K562 (cell line): ENCODE measurements around the gene SHFL. TPM values are rescaled to one million over a fixed set of nuclear protein-coding genes. Genes with fewer than 3 reads are reported as not detected.

ENCODE experiments used
- HDAC8 ChIP-seq: fragments of 450-650 bp; IDR thresholded peaks from 2 replicates; pipeline ENCODE4 v1.6.1; 2016; ENCODE audit warnings: mild to moderate bottlenecking, missing genetic modification characterization, moderate library complexity, missing compliant biosample characterization
- HEY1 ChIP-seq: fragments of 250-450 bp; sonication (Bioruptor Pico); IDR thresholded peaks from 2 replicates; pipeline ENCODE4 v1.5.0; 2020; ENCODE audit warnings: mild to moderate bottlenecking, moderate library complexity, borderline replicate concordance
- LARP7 ChIP-seq: fragments of 450-650 bp; IDR thresholded peaks from 2 replicates; pipeline ENCODE4 v1.6.1; 2016
- MAFK ChIP-seq: IDR thresholded peaks from 2 replicates; pipeline ENCODE4 v1.6.1; 2011; ENCODE audit warnings: low read length, improper control_type of control experiment
- NFIC ChIP-seq: fragments of 450-650 bp; IDR thresholded peaks from 2 replicates; pipeline ENCODE4 v1.6.1; 2017; ENCODE audit warnings: mild to moderate bottlenecking, inconsistent platforms
- PATZ1 ChIP-seq: fragments of 250-450 bp; sonication (Bioruptor Pico); IDR thresholded peaks from 2 replicates; pipeline ENCODE4 v1.5.0; 2020; ENCODE audit warnings: mild to moderate bottlenecking, borderline replicate concordance
- PHTF2 ChIP-seq: fragments of 250-450 bp; sonication (Bioruptor Pico); IDR thresholded peaks from 2 replicates; pipeline ENCODE4 v1.5.0; 2021; ENCODE audit warnings: mild to moderate bottlenecking
- RCOR1 ChIP-seq, 2 experiments: IDR thresholded peaks; 2 replicates each; pipeline ENCODE4 v1.6.1; 2012; ENCODE audit warnings: low read depth in 2 of 2, low read length in 2 of 2, borderline replicate concordance in 1 of 2, improper control_type of control experiment in 1 of 2
- SIRT6 ChIP-seq: IDR thresholded peaks from one replicate; pipeline ENCODE4 v1.6.1; 2012; ENCODE audit warnings: low read depth, mild to moderate bottlenecking, control low read depth, inconsistent platforms, low read length, moderate library complexity
- STAT5A ChIP-seq: IDR thresholded peaks from 2 replicates; pipeline ENCODE4 v1.6.1; 2012; ENCODE audit warnings: low read length, inconsistent platforms, borderline replicate concordance
- TAF9B ChIP-seq: fragments of 450-650 bp; IDR thresholded peaks from 2 replicates; pipeline ENCODE4 v1.6.1; 2018; ENCODE audit warnings: mild to moderate bottlenecking; ENCODE audit not compliant: partially characterized antibody
- ZBTB1 ChIP-seq: sonication (generic); formaldehyde crosslinking; IDR thresholded peaks from 2 replicates; pipeline ENCODE4 v1.8.1; 2023; ENCODE audit warnings: missing genetic modification reagents, low read depth, mild to moderate bottlenecking, borderline replicate concordance
- ZNF121 ChIP-seq: sonication (generic); formaldehyde crosslinking; conservative IDR thresholded peaks from 2 replicates; pipeline ENCODE4 v1.8.0; 2022; ENCODE audit warnings: missing genetic modification reagents
- polyA plus RNA-seq, 8 experiments: library from polyadenylated mRNA; depleted of rRNA in 4 of 8; stranded (reverse) in 5 of 8; unstranded in 3 of 8; fragments of >200 nt; fragmentation: Nextera tagmentation in 2 of 8; fragmentation: Illumina TruSeq in 1 of 8; extraction: Ambion mirVana in 2 of 8; extraction: Trizol in 1 of 8; gene quantifications; 2 replicates each; pipeline versions ENCODE4 v1.2.1 to v1.2.3, GENCODE V29; 2011 to 2014; ENCODE audit warnings: inconsistent platforms in 1 of 8, missing spikeins in 1 of 8
- total RNA-seq, 7 experiments: library from RNA; depleted of rRNA in 6 of 7; stranded (reverse); fragments of >200 nt in 6 of 7; fragmentation: Illumina TruSeq in 2 of 7; extraction: Trizol in 2 of 7; gene quantifications; 2 replicates each; pipeline versions ENCODE4 v1.2.1 to v1.2.3, GENCODE V29; 2011 to 2021; ENCODE audit warnings: low replicate concordance in 1 of 7
- TF ChIP-seq, protein P1 (sequence below), 2 experiments: fragments of 450-650 bp in 1 of 2; sonication (generic) in 1 of 2; formaldehyde crosslinking in 1 of 2; IDR thresholded peaks; 2 replicates each; pipeline versions ENCODE4 v1.7.1 to v1.9.0; 2016 to 2022; ENCODE audit warnings: inconsistent platforms in 1 of 2, mild to moderate bottlenecking in 1 of 2, missing genetic modification reagents in 1 of 2
- TF ChIP-seq, protein P2 (sequence below): sonication (generic); formaldehyde crosslinking; IDR thresholded peaks from 2 replicates; pipeline ENCODE4 v1.8.0; 2022; ENCODE audit warnings: missing genetic modification reagents, mild to moderate bottlenecking, borderline replicate concordance

The SHFL gene
- total and polyA plus RNA-seq, 9 of the 15 experiments (the other 6 are each of a cell fraction or from before 2014, with no cell fraction given), result 1.5 to 25.7 (median 13.0) TPM

GRCh38 chr19:10093295-10094186, 7.4 kb downstream of the SHFL start (continued):
- TF ChIP-seq, protein P1, sequence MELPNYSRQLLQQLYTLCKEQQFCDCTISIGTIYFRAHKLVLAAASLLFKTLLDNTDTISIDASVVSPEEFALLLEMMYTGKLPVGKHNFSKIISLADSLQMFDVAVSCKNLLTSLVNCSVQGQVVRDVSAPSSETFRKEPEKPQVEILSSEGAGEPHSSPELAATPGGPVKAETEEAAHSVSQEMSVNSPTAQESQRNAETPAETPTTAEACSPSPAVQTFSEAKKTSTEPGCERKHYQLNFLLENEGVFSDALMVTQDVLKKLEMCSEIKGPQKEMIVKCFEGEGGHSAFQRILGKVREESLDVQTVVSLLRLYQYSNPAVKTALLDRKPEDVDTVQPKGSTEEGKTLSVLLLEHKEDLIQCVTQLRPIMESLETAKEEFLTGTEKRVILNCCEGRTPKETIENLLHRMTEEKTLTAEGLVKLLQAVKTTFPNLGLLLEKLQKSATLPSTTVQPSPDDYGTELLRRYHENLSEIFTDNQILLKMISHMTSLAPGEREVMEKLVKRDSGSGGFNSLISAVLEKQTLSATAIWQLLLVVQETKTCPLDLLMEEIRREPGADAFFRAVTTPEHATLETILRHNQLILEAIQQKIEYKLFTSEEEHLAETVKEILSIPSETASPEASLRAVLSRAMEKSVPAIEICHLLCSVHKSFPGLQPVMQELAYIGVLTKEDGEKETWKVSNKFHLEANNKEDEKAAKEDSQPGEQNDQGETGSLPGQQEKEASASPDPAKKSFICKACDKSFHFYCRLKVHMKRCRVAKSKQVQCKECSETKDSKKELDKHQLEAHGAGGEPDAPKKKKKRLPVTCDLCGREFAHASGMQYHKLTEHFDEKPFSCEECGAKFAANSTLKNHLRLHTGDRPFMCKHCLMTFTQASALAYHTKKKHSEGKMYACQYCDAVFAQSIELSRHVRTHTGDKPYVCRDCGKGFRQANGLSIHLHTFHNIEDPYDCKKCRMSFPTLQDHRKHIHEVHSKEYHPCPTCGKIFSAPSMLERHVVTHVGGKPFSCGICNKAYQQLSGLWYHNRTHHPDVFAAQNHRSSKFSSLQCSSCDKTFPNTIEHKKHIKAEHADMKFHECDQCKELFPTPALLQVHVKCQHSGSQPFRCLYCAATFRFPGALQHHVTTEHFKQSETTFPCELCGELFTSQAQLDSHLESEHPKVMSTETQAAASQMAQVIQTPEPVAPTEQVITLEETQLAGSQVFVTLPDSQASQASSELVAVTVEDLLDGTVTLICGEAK (IDR thresholded peaks at IDR 0.05), result no peak
- TF ChIP-seq, protein P1 (CRISPR knock-in tag; IDR thresholded peaks at IDR 0.05), result no peak
- TF ChIP-seq ZBTB1 (CRISPR knock-in tag) (no peak), PHTF2 (no peak), LARP7 (no peak), SIRT6 (no peak), HDAC8 (tag) (no peak), MAFK (no peak), STAT5A (no peak), PATZ1 (CRISPR knock-in tag) (no peak), HEY1 (CRISPR knock-in tag) (no peak), TAF9B (no peak), NFIC (peak; percentile 87), ZNF121 (CRISPR knock-in tag) (peak; percentile 23; the same call in 1 of the 2 replicates), RCOR1 (IDR thresholded peaks at IDR 0.05; ENCODE audit: borderline replicate concordance in 1 of 2, low read depth in 2 of 2, low read length in 2 of 2) (0 out of 4 replicates have a peak, but pooled peaks of 1 of the 2 experiments have one; percentile 15)
- TF ChIP-seq, protein P2, sequence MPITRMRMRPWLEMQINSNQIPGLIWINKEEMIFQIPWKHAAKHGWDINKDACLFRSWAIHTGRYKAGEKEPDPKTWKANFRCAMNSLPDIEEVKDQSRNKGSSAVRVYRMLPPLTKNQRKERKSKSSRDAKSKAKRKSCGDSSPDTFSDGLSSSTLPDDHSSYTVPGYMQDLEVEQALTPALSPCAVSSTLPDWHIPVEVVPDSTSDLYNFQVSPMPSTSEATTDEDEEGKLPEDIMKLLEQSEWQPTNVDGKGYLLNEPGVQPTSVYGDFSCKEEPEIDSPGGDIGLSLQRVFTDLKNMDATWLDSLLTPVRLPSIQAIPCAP (CRISPR knock-in tag), result no peak
